NCI-H345 (cell line): ENCODE measurements around the gene LDLRAD4.
A peak's percentile ranks its signal among the peaks of the same experiment; 100 is the strongest.

Source experiments
- DNase-seq: peaks from one replicate; lab custom pipeline; 2025; lab: John Stamatoyannopoulos, UW

The LDLRAD4 gene

GRCh38 chr18:13202571-13202970 is 16.0 kb upstream of the LDLRAD4 start:
- DNase-seq: no peak

GRCh38 chr18:13206301-13206700 is 12.3 kb upstream of the LDLRAD4 start:
- no peak for DNase-seq

GRCh38 chr18:13207294-13207693 is 11.3 kb upstream of the LDLRAD4 start:
- DNase-seq: no peak

- no peak for DNase-seq
These were observed 7.0 kb upstream of the LDLRAD4 start for GRCh38 chr18:13211534-13211933.

GRCh38 chr18:13213036-13213795 is 5.3 kb upstream of the LDLRAD4 start:
- no peak for DNase-seq

GRCh38 chr18:13214609-13215008 is 4.0 kb upstream of the LDLRAD4 start:
- DNase-seq: no peak

GRCh38 chr18:13216092-13216582 is 2.4 kb upstream of the LDLRAD4 start:
- peak; percentile 82 for DNase-seq

- peak; percentile 70 for DNase-seq
These were observed 1.7 kb upstream of the LDLRAD4 start for GRCh38 chr18:13216711-13217465.

GRCh38 chr18:13217466-13217961 is 1.0 kb upstream of the LDLRAD4 start:
- DNase-seq: peak; percentile 70

- no peak for DNase-seq
These were observed 591 bp upstream of the LDLRAD4 start for GRCh38 chr18:13217971-13218367.

GRCh38 chr18:13218997-13219396 is 437 bp downstream of the LDLRAD4 start:
- DNase-seq: no peak

GRCh38 chr18:13219593-13220159 is 1.1 kb downstream of the LDLRAD4 start:
- no peak for DNase-seq

- DNase-seq: peak; percentile 29
These were observed 1.9 kb downstream of the LDLRAD4 start for GRCh38 chr18:13220361-13220991.

GRCh38 chr18:13221869-13222855 is 3.6 kb downstream of the LDLRAD4 start:
- DNase-seq: peak; percentile 85

GRCh38 chr18:13222856-13223281 is 4.3 kb downstream of the LDLRAD4 start:
- peak; percentile 77 for DNase-seq

GRCh38 chr18:13223311-13224143 is 5.0 kb downstream of the LDLRAD4 start:
- peak; percentile 66 for DNase-seq

- DNase-seq: no peak
These were observed 6.7 kb downstream of the LDLRAD4 start for GRCh38 chr18:13225261-13225660.

- no peak for DNase-seq
These were observed 8.1 kb downstream of the LDLRAD4 start for GRCh38 chr18:13226533-13227144.

GRCh38 chr18:13227910-13228309 is 9.3 kb downstream of the LDLRAD4 start:
- no peak for DNase-seq
